ENCODE measurements around the gene IL31RA.

- TF ChIP-seq CTCF (IDR thresholded peaks at IDR 0.05; ENCODE audit: low read depth, low read length): no peak
- TF ChIP-seq EZH2phosphoT487 (IDR thresholded peaks at IDR 0.05; ENCODE audit: low read depth): no peak
Observed at GRCh38 chr5:55932700-55933099, 81.5 kb downstream of the IL31RA start.

Measured in OCI-LY3 (cell line).